SJSA1 (cell line): ENCODE results near the gene SOAT2. TPM values are rescaled to one million over a fixed set of nuclear protein-coding genes. Genes with fewer than 3 reads are reported as not detected.

ENCODE experiments used
- DNase-seq, 2 experiments: peaks; one replicate each; pipeline ENCODE4 v3.0.0-alpha.2; 2015 to 2020; ENCODE audit warnings: low spot score in 2 of 2, low read depth in 1 of 2
- H3K27ac ChIP-seq: fragments of 250-450 bp; sonication (Bioruptor Pico); 2 replicates; pipeline ENCODE4 v1.5.1; 2020; ENCODE audit warnings: mild to moderate bottlenecking, moderate library complexity
- H3K27me3 ChIP-seq: fragments of 250-450 bp; sonication (Bioruptor Pico); replicated peaks from 2 replicates; pipeline ENCODE4 v1.5.1; 2020; ENCODE audit warnings: mild to moderate bottlenecking, moderate library complexity
- H3K36me3 ChIP-seq: fragments of 250-450 bp; sonication (Bioruptor Pico); 2 replicates; pipeline ENCODE4 v1.5.1; 2020; ENCODE audit warnings: mild to moderate bottlenecking
- H3K4me1 ChIP-seq: fragments of 250-450 bp; sonication (Bioruptor Pico); replicated peaks from 2 replicates; pipeline ENCODE4 v1.6.1; 2021; ENCODE audit warnings: mild to moderate bottlenecking
- H3K4me3 ChIP-seq: fragments of 250-450 bp; sonication (Bioruptor Pico); 2 replicates; pipeline ENCODE4 v1.5.1; 2020; ENCODE audit warnings: mild to moderate bottlenecking
- H3K9me3 ChIP-seq: fragments of 250-450 bp; sonication (Bioruptor Pico); replicated peaks from 2 replicates; pipeline ENCODE4 v1.5.1; 2020; ENCODE audit warnings: mild to moderate bottlenecking
- total RNA-seq: library from RNA; depleted of rRNA; stranded (reverse); fragments of >200 nt; shearing (Covaris generic); gene quantifications from 2 replicates; pipeline ENCODE4 v1.2.3, GENCODE V29; 2014

The SOAT2 gene
- total RNA-seq, 1 experiment from 2014 or later, result not detected

DNA sequence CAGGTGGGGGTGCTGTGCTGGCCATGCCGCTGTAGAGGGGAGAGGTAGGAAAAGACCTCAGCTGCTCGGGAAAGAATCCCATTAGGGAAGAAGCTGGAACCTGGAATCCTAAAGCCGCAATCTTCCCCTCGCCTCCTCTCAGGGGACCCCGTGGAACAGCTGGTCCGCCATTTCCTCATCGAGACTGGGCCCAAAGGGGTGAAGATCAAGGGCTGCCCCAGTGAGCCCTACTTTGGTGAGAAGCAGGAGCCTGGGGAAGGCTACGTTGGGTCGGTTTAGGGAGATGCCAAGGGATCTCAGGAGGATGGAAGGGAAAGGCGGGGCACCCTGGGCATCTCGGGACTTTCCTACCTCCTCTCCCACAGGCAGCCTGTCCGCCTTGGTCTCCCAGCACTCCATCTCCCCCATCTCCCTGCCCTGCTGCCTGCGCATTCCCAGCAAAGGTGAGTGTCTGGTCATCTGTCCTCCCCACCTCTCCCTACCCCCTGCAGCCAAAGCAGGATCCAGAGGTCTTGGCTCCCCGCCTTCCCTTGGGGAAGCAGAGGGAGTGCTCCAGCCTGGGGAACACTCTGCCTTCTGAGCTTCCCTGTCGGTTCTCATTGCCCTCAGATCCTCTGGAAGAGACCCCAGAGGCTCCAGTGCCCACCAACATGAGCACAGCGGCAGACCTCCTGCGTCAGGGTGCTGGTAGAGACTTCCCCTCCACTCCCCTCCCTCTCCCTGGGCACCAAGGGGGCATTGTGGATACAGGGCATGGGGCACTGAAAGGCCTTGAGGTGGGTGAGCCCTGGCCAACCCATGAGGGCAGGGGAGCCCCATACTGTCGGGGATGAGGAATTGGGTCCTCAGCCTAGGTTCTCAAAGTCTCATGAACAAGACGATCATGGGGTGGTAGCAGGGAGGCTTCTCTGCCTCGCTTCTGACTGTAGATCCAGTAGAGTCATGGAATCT lies 41.0 kb upstream of the SOAT2 start:
- no peak overlapping the region for H3K4me3 ChIP-seq
- H3K27me3 ChIP-seq, result no peaks in the 10 kb centered on the region
- H3K9me3 ChIP-seq, result no peaks in the 10 kb centered on the region
- DNase-seq, result no peak
- H3K27ac ChIP-seq, result no peak overlapping the region
- H3K4me1 ChIP-seq, result peaks cover 19% of the 10 kb centered on the region
- H3K36me3 ChIP-seq, result peaks cover 39% of the 10 kb centered on the region

DNA sequence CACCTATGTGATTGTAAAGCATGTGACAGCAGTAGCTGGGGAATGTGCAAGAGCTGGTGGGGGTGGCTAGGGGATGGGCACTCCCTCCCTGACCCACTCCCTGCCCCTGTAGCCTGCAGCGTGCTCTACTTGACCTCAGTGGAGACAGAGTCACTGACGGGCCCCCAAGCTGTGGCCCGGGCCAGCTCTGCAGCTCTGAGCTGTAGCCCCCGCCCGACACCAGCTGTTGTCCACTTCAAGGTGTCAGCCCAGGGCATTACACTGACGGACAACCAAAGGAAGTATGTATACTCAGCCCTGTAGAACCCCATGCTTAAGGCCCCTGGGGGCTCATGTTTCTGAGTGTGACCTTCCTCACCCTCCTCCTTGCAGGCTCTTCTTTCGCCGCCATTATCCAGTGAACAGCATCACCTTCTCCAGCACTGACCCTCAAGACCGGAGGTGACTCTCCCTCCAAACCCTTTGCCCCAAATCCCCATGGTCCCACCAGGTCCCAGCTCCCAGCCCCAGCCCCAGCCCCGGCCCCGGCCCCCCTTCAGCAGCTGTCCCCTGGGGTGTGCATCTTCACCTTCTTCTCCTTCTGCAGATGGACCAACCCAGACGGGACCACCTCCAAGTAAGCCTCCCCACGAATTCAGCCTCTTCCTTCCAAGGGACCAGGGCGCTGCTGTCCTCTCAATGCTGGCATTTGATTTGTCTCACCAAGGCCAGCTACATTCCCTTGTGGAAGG lies 40.1 kb upstream of the SOAT2 start:
- Histone ChIP-seq H3K27ac (no peak overlapping the region), H3K4me3 (no peak overlapping the region), H3K36me3 (peaks cover 45% of the 10 kb centered on the region), H3K27me3 (no peaks in the 10 kb centered on the region), H3K9me3 (no peaks in the 10 kb centered on the region), H3K4me1 (peaks cover 27% of the 10 kb centered on the region)
- DNase-seq, result no peak

DNA sequence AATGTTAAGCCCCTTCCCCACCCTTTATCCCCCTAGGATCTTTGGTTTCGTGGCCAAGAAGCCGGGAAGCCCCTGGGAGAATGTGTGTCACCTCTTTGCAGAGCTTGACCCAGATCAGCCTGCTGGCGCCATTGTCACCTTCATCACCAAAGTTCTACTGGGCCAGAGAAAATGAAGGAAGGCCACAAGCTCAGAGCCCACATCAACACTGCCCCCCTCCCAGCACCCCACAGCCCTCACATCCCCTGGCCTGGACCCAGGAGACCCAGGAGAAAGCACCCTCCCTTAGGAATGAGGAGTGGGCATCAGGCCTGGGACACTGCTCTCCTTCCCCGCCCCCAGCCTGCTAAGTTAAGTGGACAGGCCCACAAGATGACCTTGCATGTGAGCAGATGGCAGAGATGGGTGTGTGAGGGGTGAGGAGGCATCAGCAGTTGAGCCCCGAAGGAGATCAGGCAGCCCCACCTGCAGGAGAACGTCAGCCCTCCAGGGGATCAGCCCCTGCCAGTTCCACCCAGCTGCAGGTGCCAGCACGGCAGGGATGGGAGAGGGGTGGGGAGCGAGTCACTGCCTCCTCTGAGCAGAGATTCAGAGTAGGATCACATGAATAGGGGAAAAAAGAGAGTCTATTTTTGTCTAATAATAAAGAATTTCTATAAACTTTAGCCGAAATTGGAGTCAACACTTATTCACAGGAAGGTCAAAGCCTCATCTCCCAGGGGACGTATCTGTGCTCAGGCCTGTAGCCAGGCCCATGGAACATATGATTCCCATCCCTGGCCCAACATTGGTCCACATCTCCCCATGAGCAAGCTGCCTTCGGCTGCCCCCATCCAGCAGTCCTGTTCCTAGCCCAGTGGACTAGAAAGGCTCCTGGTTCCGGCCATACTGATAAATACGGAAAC lies 39.3 kb upstream of the SOAT2 start:
- Histone ChIP-seq H3K27ac (no peak overlapping the region), H3K9me3 (no peaks in the 10 kb centered on the region), H3K4me1 (peaks cover 27% of the 10 kb centered on the region), H3K27me3 (no peaks in the 10 kb centered on the region), H3K36me3 (peaks cover 45% of the 10 kb centered on the region), H3K4me3 (no peak overlapping the region)
- DNase-seq, result peak in 1 of 2 experiments; percentile 32

DNA sequence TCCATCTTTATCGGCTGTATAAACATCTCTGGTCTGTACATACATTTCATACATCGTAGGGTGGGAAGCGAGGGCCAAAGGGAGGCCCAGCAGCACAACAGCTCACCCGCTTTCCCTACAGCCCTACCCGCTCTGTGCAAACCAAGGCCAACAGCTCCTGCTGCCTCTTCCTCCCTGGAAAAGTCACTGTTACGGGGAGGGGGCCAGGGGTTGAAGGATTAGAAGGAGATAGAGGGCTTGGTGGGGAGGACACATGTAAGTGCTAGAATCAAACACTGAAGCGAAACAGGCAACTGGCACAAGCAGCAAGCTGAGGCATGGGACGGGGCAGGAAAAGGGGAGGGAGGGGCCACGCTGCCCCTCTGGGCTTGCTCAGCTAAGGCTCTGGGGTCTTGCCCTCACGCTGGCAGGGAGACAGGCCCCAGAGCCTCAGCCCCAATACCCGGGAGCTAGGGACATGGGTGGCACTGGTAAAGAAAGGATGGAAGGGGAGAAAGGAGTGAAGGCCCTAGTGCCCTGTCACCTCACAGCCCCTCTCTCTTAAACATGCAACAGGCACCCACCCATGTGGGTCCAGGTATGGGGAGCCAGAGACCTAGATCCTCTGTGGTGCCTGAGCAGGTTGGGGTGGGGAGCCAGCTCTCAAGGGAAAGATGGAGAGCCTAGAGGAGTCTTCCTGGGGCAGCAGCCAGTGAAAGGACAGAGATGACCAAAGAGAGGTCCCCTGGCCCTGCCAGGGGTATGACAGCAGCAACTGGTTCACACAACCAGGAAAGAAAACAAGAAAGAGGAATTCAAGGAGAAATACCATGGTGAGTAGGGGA lies 38.5 kb upstream of the SOAT2 start:
- Histone ChIP-seq H3K27ac (no peak overlapping the region), H3K4me1 (peaks cover 27% of the 10 kb centered on the region), H3K4me3 (no peak overlapping the region), H3K27me3 (no peaks in the 10 kb centered on the region), H3K9me3 (no peaks in the 10 kb centered on the region), H3K36me3 (peaks cover 46% of the 10 kb centered on the region)
- DNase-seq, result peak in 1 of 2 experiments; percentile 34

DNA sequence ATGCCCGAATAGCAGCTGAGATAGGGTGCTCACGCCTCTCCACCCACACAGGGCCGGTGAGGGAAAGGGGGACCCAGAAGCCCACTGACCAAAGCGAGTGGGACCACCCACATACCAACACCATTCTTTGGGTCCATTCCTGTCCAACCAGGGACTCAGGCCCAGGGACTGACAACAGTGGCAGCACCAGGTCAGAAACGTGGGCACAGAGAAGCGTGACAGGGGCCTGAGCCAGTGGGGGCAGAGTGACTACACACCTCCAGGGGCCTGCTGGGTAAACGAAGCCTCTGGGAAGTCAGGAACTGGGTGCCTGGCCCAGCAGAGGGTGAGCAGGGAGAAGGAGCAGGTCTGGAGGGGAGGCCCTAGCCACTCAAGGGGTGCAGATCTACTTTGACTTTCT lies 37.8 kb upstream of the SOAT2 start:
- Histone ChIP-seq H3K27me3 (no peaks in the 10 kb centered on the region), H3K4me3 (no peak overlapping the region), H3K36me3 (peaks cover 52% of the 10 kb centered on the region), H3K9me3 (no peaks in the 10 kb centered on the region), H3K27ac (no peak overlapping the region), H3K4me1 (peaks cover 28% of the 10 kb centered on the region)
- DNase-seq, result no peak

DNA sequence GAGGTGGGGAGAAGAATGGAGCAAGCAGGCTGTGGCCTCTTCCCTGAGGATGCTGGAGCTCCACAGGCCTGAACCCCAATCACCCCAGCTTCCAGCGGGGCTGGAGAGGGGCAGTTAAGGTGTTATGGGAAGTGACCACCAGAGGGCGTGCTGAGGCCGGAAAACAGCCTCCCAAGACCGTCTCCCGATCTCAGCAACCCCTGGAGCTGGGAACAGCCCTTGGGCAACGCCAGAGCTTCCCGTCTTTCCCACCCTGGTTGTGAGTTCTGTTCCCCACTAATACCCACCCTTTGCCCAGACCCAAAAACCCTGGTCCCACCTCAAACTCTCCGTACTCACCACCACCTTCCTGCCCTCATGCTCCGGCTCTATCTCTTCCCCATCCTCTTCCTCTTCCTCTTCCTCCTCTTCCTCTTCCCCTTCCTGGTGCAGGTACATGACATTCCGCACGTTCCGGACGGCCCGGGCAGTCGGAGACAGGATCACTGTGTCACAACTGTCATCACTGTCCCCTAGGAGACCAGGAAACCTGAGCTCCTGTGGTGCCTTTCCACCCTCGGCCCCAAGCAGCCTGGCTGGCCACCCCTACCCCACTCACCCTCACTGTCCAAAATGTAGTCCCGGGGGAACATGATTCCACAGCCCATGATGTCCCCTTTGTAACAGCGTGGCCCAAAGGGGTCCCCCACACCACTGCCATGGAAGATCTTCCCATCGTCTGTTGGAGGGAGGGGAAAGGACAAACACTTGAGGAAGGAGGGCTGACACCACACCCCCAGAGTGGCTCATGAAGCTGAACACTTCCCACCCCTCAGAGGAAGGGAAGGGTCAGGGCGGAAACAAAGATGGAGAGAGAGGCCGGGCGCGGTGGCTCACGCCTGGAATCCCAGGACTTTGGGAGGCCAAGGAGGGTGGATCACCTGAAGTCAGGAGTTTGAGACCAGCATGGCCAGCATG lies 37.0 kb upstream of the SOAT2 start:
- Histone ChIP-seq H3K27me3 (no peaks in the 10 kb centered on the region), H3K36me3 (peaks cover 60% of the 10 kb centered on the region), H3K27ac (peak overlapping the region; percentile 63), H3K9me3 (no peaks in the 10 kb centered on the region), H3K4me3 (no peak overlapping the region), H3K4me1 (peaks cover 36% of the 10 kb centered on the region)
- DNase-seq, result peak; percentile 66 to 87

DNA sequence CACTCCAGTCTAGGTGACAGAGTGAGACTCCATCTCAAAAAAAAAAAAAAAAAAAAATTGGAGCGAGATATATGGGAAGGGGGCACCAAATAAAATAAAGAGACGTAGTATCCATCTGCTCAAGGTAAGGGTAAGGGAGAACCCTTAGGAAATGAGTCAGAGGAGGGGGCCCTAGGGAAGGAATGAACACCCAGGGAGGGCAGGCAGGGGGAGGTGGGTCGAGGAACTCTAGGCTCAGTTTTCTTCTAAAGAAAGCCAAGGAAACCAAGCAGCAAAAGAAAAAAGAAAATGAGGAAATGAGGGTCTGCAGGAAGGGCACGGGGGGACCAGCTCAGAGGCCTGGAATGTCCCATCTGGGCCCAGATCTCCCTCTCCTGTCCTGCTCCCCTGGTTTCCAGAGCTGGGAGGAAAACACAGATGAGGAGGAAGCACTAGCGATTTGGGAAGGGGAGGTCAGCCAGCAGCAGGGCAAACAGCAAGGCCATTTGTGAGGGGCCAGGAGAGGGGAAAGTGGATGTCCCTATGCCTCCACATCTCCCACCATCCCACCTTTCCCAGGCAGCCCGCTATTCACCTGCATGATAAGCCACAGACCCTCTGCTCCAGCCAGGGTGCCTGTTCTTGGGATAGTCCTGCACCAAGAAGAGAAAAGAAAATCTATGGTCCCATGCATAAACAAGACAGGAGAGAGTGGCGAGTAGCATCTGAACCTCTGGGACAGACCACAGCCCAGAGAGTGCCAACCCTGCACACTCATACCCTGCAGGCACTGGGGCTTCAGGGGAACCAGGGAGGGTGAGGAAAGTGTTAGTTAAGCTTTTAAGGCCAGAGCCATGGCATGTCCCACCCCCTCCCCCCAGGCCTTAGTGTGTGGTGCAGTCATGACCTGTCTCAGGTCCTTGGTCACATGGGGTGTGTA lies 36.0 kb upstream of the SOAT2 start:
- H3K27ac ChIP-seq, result no peak overlapping the region; the same call in 1 of the 2 replicates
- H3K4me3 ChIP-seq, result no peak overlapping the region
- H3K36me3 ChIP-seq, result peaks cover 66% of the 10 kb centered on the region
- no peaks in the 10 kb centered on the region for H3K9me3 ChIP-seq
- H3K4me1 ChIP-seq, result peaks cover 41% of the 10 kb centered on the region
- no peaks in the 10 kb centered on the region for H3K27me3 ChIP-seq
- DNase-seq, result peak in 1 of 2 experiments; percentile 39

DNA sequence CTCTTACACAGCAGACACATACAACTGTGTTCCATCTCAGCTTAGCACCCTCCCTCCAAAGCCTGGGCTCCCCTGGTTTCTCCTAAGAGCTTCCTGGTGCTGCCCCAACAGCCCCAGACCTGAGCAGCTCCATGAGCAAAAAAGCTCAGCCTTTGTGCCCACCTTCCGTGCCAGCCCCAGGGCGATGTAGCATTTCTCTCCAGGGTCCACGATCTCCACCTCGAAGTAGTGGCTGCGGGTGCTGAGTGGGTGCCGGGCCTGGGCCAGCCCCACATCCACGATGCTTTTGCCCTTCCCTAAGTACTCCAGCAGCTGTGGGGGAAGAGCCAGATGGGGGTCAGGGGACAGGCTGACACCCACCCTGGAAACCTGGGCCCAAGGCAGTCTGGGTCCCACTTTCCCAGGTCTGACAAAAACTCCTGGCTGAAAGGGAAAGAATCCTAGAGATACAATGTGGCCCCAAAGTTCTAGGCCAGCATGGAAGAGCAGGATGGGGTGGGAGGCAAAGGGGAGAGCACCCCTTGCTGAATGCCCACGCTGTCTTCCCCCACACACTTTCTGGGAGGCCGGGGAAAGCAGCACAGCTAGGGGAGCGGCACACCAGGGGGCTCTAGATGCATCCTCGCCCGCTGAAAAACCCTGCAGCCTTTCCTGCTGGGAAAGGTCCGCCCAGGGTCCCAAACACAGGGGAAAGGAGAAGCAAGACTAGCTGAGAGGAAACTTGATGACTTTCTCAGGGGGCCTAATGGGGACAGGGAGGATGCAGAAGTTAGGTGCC lies 35.1 kb upstream of the SOAT2 start:
- Histone ChIP-seq H3K4me3 (no peak overlapping the region), H3K27me3 (no peaks in the 10 kb centered on the region), H3K27ac (no peak overlapping the region), H3K9me3 (no peaks in the 10 kb centered on the region), H3K4me1 (peaks cover 43% of the 10 kb centered on the region), H3K36me3 (peaks cover 67% of the 10 kb centered on the region)
- DNase-seq, result peak in 1 of 2 experiments; percentile 34

DNA sequence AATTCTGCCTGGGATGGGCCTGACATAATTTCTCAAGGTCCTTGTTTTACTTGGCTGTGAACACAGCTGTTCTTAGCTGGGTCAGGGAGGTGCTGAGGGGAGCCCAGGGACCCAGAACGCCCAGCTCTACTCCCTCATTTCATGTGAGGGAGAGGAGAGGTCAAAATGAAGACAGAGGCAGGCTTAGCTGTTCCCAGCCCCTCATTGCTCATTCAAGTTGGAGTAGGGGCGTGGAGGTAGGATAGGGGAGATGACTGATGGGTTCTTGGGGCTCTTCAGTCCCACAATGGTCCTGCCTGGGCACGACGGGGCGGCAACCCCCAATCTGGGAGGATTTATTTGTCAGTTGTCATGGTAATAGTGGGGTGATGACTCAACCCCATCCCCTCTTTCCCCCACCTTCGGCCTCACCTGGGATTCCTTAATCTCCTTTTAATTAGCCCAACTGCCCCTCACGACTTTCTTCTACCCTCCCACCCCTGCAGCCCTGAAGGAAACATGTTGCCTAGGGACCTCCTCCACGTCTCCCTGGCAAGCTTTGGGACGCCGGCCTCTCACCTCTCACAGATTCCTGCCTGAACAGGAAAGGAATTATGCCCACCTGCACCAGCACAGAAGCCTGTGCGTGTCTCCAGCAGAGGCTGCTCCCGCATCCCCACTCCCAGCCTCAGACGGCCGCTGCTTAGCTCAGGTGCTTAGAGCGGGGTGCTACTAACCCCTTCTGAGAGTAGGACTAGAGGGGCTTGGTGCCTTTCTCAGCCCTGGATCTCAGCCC lies 34.3 kb upstream of the SOAT2 start:
- H3K4me3 ChIP-seq, result no peak overlapping the region
- H3K4me1 ChIP-seq, result peaks cover 43% of the 10 kb centered on the region
- peaks cover 65% of the 10 kb centered on the region for H3K36me3 ChIP-seq
- H3K27me3 ChIP-seq, result no peaks in the 10 kb centered on the region
- no peaks in the 10 kb centered on the region for H3K9me3 ChIP-seq
- H3K27ac ChIP-seq, result no peak overlapping the region
- no peak for DNase-seq
